AG04449 (cell line): ENCODE results near the gene PLEKHO2.

Source experiments
- CTCF ChIA-PET: fragments of 350-600 bp; formaldehyde crosslinking; extraction: SDS; loops from one replicate; lab custom pipeline; 2021; ENCODE audit warnings: antibody characterized with exemption; lab: Yijun Ruan, JAX
- POLR2A ChIA-PET: fragments of 400-600, 350-600 bp; formaldehyde crosslinking; extraction: SDS; loops from one replicate; lab custom pipeline; 2020; ENCODE audit warnings: antibody characterized with exemption, inconsistent platforms; lab: Yijun Ruan, JAX
- DNase-seq: peaks from one replicate; pipeline ENCODE4 v3.0.0-alpha.2; 2010; ENCODE audit warnings: low read depth, low spot score
- H3K4me3 ChIP-seq: 2 replicates; pipeline ENCODE4 v1.5.1; 2011; ENCODE audit warnings: low read depth, mild to moderate bottlenecking, control low read depth, low read length
- TF ChIP-seq, protein P1 (sequence below): IDR thresholded peaks from one replicate; pipeline ENCODE4 v1.5.1; 2011; ENCODE audit warnings: mild to moderate bottlenecking, moderate library complexity, low read length, control low read depth, inconsistent platforms; ENCODE audit not compliant: insufficient read depth; ENCODE audit errors: missing control alignments

PLEKHO2 gene

DNA sequence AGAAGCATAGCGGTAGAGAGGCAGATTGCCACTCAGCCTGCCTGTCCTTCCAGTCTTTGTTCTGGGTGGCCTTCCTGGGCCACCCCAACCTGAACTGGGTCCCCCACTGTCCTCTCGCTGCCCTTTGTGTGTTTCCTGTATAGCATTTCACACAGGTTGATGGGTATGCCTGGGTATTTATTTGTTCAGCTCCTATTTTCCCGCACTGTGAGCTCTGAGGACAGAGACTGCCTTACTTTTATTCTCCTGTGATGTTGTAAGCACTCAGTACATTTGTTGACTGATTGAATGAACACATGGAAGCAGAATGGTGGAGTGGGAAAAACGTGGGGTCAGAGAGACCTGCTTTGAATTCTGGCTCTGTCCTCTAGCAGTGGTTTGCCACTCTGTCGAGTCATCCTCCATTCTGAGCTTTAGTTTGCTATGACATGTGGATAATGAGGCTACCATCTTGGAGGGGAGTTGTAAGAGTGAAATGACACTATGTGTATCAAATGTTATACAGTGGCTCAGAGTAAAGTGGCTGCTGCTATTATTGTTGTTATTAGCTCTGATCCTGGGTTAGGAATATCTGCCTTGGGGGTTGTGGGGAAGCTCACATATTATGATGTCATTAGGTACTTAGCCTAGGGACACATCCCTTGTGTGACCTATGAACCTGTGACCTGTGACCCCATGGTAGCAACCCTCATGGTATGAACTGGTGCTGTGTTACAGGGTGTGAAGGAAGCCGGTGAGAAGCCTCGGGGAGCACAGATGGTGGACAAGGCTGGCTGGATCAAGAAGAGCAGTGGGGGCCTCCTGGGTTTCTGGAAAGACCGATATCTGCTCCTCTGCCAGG, 6.4 kb downstream of the PLEKHO2 start:
- POLR2A ChIA-PET: no interaction called here
- TF ChIP-seq, protein P1, sequence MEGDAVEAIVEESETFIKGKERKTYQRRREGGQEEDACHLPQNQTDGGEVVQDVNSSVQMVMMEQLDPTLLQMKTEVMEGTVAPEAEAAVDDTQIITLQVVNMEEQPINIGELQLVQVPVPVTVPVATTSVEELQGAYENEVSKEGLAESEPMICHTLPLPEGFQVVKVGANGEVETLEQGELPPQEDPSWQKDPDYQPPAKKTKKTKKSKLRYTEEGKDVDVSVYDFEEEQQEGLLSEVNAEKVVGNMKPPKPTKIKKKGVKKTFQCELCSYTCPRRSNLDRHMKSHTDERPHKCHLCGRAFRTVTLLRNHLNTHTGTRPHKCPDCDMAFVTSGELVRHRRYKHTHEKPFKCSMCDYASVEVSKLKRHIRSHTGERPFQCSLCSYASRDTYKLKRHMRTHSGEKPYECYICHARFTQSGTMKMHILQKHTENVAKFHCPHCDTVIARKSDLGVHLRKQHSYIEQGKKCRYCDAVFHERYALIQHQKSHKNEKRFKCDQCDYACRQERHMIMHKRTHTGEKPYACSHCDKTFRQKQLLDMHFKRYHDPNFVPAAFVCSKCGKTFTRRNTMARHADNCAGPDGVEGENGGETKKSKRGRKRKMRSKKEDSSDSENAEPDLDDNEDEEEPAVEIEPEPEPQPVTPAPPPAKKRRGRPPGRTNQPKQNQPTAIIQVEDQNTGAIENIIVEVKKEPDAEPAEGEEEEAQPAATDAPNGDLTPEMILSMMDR: no peak
- CTCF ChIA-PET: interaction anchor here (0.7 to 2.3 kb wide), 3 partner anchors 12 to 37 kb away, joined by 3 to 9 read pairs (median 3); no protein-coding TSS in a partner anchor
- no peak for DNase-seq
- no peak overlapping the region for H3K4me3 ChIP-seq

DNA sequence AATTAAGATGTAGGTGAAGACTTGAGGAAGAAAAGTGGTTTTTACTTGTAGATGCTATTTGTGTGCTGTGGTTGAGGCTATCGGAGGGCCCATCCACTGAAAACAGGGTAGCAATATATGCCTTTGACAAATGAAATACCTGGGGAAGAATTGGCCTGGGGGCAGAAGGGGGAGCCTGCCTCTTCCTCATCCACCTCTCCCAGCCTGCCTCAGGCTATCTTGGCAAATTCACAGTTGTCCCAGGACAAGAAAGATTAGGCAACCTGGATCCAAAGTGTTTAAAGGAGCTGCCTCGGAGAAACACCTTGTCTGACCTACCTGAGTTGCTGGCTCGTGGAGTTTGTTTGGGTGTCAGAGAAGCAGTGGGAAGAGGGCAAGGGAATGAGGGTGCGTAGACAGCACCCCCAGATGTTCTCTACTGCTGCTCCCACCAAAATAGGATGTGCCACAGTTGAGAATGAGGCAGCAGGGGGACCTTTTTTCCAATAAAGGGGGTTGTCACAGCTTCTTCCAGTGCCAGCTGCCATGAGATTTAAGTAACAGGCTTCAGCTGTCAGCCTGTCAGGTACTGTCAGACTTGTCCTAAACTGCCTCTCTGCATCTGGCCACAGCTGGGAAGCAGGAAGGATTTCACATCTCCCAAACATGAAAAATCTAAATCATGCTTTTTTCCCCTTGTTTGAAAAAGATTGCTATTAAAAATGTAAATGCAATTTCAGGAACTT, 9.2 kb downstream of the PLEKHO2 start:
- TF ChIP-seq, protein P1: no peak
- DNase-seq: no peak
- H3K4me3 ChIP-seq: no peak overlapping the region
- ChIA-PET POLR2A (interaction anchor here (0.9 to 1.8 kb wide), 6 partner anchors 8 to 46 kb away, joined by 3 to 16 read pairs (median 4); partner anchors contain the start of gene PLEKHO2), CTCF (interaction anchor here (0.8 to 2.1 kb wide), 4 partner anchors 11 to 55 kb away, joined by 3 to 12 read pairs (median 3); no protein-coding TSS in a partner anchor)

DNA sequence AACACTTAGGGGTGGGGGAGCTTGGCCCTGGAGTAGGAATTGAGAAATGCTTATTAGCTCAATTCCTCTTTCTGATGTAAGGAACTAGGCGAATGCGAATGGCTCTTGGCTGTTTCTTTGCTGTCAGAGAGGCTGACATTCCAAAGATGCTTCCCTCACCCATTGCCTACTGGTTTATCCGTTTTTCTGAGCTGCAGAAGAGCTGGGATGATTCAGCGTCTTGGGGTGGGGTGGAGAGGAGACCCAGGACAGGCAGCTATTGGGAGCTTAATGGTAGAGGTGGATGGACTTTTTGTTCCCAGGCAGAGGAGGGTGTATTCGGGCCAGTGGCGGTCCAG, 9.8 kb downstream of the PLEKHO2 start:
- ChIA-PET POLR2A (interaction anchor here (0.9 to 1.8 kb wide), 6 partner anchors 9 to 45 kb away, joined by 3 to 16 read pairs (median 4); partner anchors contain the start of gene PLEKHO2), CTCF (interaction anchor here (0.8 to 2.1 kb wide), 4 partner anchors 10 to 54 kb away, joined by 3 to 12 read pairs (median 3); no protein-coding TSS in a partner anchor)
- TF ChIP-seq, protein P1: no peak
- no peak overlapping the region for H3K4me3 ChIP-seq
- peak; percentile 82 for DNase-seq

DNA sequence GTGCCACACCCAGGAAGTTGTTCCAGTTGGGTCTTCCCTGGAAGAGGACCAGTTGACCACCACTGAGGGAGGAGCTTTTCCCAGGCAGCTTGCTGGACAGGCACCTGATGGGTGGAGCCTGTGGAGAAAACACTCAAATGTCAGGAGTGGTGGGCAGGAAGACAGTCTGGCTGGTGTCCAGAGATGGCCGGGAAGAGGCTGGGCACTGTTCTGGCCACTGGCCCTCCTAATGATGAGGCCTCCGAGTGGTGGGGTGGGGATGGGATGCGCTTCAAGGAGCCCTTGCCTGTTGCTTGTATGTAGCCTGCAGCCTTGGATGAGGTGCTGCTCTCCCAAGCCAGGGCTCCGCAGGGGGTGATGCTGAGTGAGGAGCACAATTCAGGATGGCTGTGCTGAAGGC, 12.3 kb downstream of the PLEKHO2 start:
- ChIA-PET CTCF (interaction anchor here (1.0 kb wide), 1 partner anchor 10 kb away, joined by 3 read pairs; no protein-coding TSS in a partner anchor), POLR2A (no interaction called here)
- TF ChIP-seq, protein P1: no peak
- no peak for DNase-seq
- no peak overlapping the region for H3K4me3 ChIP-seq

DNA sequence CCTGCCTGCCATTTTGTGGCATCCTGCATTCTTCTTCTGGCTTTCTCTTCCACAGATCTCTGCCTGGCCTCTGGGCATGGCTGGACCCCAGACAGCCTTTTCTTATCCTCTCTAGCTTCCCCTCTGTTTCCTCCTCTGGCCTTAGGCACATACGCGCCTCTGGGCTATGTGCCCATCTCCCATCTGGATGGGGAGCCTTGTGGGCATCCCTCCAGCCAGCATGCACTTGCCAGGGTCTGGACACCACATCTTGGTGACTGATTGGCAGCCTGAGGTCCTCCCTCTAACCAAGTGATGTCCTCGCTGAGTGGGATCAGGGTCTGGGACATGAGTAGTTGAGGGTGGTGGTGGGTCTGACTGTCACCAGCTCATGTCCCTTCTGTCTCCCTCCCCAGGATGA, 12.8 kb downstream of the PLEKHO2 start:
- CTCF ChIA-PET: interaction anchor here (1.0 kb wide), 1 partner anchor 10 kb away, joined by 3 read pairs; no protein-coding TSS in a partner anchor
- no peak overlapping the region for H3K4me3 ChIP-seq
- TF ChIP-seq, protein P1: no peak

More for the DNA sequence above, 12.8 kb downstream of the PLEKHO2 start:
- POLR2A ChIA-PET: interaction anchor here (2.1 kb wide), 1 partner anchor 11 kb away, joined by 11 read pairs; no protein-coding TSS in a partner anchor
- no peak for DNase-seq
